ENCODE measurements around the gene SDR39U1.

DNA sequence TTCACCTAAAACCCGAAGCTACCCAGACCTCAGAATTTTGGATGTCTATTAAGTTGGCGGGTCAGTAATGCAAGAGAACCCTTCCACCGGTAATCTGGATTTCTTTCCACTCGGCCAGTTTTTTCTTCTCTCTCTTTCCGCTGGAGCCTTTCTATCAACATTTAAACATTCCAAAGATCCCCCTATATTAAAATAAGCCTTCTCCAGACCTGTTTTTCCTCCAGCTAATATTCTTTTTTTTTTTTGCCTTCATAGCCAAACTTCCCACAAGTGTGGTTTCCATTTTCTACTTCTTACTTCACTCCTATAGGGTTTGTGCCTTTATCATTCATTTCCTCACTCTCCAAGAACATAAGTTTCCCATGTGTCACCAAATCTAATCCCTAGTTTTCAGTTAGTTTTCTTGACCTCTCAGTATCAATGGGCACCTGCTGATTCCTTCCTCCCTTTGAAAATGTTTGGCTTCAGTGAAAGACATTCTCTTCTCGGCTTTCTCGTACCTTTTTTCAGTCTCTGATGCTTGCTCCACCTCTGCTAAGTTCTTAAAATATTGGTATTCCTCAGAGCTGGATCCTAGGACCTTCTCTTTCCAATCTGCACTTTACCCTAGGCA lies 583 bp upstream of the SDR39U1 start:
- TF ChIP-seq, protein P1, sequence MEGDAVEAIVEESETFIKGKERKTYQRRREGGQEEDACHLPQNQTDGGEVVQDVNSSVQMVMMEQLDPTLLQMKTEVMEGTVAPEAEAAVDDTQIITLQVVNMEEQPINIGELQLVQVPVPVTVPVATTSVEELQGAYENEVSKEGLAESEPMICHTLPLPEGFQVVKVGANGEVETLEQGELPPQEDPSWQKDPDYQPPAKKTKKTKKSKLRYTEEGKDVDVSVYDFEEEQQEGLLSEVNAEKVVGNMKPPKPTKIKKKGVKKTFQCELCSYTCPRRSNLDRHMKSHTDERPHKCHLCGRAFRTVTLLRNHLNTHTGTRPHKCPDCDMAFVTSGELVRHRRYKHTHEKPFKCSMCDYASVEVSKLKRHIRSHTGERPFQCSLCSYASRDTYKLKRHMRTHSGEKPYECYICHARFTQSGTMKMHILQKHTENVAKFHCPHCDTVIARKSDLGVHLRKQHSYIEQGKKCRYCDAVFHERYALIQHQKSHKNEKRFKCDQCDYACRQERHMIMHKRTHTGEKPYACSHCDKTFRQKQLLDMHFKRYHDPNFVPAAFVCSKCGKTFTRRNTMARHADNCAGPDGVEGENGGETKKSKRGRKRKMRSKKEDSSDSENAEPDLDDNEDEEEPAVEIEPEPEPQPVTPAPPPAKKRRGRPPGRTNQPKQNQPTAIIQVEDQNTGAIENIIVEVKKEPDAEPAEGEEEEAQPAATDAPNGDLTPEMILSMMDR (IDR thresholded peaks at IDR 0.05 in 4 of 5, conservative IDR thresholded peaks at IDR 0.05 in 1 of 5) = no peak
- TF ChIP-seq POLR2A (IDR thresholded peaks at IDR 0.05) = no peak
